Tibial artery (tissue), 4 donors: ENCODE measurements around the gene ZNF185.

Source experiments
- DNase-seq, 2 donors: peaks; one replicate each; pipeline ENCODE4 v3.0.0-alpha.2; 2019
- H3K27ac ChIP-seq, 2 donors: fragments of 200-600 bp; sonication (generic) in 1 of 2; 1 replicate in 1 of 2; 2 replicates in 1 of 2; pipeline ENCODE4 v1.5.1; 2018 to 2019; ENCODE audit warnings: mild to moderate bottlenecking in 1 of 2
- H3K27me3 ChIP-seq, 2 donors: fragments of 200-600 bp; sonication (generic) in 1 of 2; one replicate each; pipeline versions ENCODE4 v1.5.1 to v1.6.0; 2016 to 2019
- H3K36me3 ChIP-seq, 3 donors: fragments of 200-600 bp; sonication (generic) in 2 of 3; one replicate each; pipeline ENCODE4 v1.5.1; 2016 to 2019; ENCODE audit warnings: mild to moderate bottlenecking in 2 of 3
- H3K4me1 ChIP-seq, 4 donors: fragments of 200-600 bp; sonication (generic) in 2 of 4; 1 replicate in 3 of 4; 2 replicates in 1 of 4; pipeline ENCODE4 v1.5.1; 2016 to 2019
- H3K4me3 ChIP-seq, 2 donors: fragments of 200-600 bp; sonication (generic) in 1 of 2; 1 replicate in 1 of 2; 2 replicates in 1 of 2; pipeline ENCODE4 v1.5.1; 2018 to 2019; ENCODE audit warnings: mild to moderate bottlenecking in 2 of 2
- H3K9me3 ChIP-seq, 3 donors: fragments of 200-600 bp; sonication (generic) in 1 of 3; one replicate each; pipeline ENCODE4 v1.5.1; 2016 to 2019
- CTCF ChIP-seq, 2 experiments: fragments of 200-600 bp in 1 of 2; fragments of 450-650 bp in 1 of 2; IDR thresholded peaks; one replicate each; pipeline ENCODE4 v1.5.1; 2017 to 2019; ENCODE audit warnings: antibody characterized with exemption in 2 of 2, mild to moderate bottlenecking in 1 of 2, moderate library complexity in 1 of 2
- intact Hi-C: fragments of 100-400 bp; cut with DNase I; formaldehyde crosslinking; loops from one replicate; pipeline ENCODE4 v1.15.0; 2023; ENCODE audit warnings: low total_unique reads

Gene ZNF185

GRCh38 chrX:152895724-152896420 is 2.0 kb upstream of the ZNF185 start:
- H3K4me1 ChIP-seq, result no peaks in the 10 kb centered on the region
- H3K27ac ChIP-seq, result no peak overlapping the region
- intact Hi-C loops, result no loop called here
- H3K27me3 ChIP-seq, result no peaks in the 10 kb centered on the region
- no peak for TF ChIP-seq CTCF (IDR thresholded peaks at IDR 0.05)
- no peak overlapping the region for H3K4me3 ChIP-seq
- H3K36me3 ChIP-seq, result no peaks in the 10 kb centered on the region
- no peaks in the 10 kb centered on the region for H3K9me3 ChIP-seq
- no peak for DNase-seq

GRCh38 chrX:152896450-152896849 is 1.4 kb upstream of the ZNF185 start:
- H3K27me3 ChIP-seq, result no peaks in the 10 kb centered on the region
- no peaks in the 10 kb centered on the region for H3K36me3 ChIP-seq
- no peak for TF ChIP-seq CTCF (IDR thresholded peaks at IDR 0.05)
- H3K27ac ChIP-seq, result no peak overlapping the region
- H3K4me3 ChIP-seq, result no peak overlapping the region
- DNase-seq, result no peak
- intact Hi-C loops, result no loop called here
- H3K9me3 ChIP-seq, result no peaks in the 10 kb centered on the region
- no peaks in the 10 kb centered on the region for H3K4me1 ChIP-seq

- Histone ChIP-seq H3K36me3 (no peaks in the 10 kb centered on the region), H3K4me1 (peaks cover 0 to 5% (median 0%) of the 10 kb centered on the region in 4 donors), H3K4me3 (peak overlapping the region; percentile 41 to 49), H3K27ac (no peak overlapping the region), H3K9me3 (no peaks in the 10 kb centered on the region), H3K27me3 (no peaks in the 10 kb centered on the region)
- DNase-seq, result no peak
- TF ChIP-seq CTCF (IDR thresholded peaks at IDR 0.05), result no peak
- intact Hi-C loops, result no loop called here
Observed at GRCh38 chrX:152898442-152898841, 575 bp downstream of the ZNF185 start.

DNA sequence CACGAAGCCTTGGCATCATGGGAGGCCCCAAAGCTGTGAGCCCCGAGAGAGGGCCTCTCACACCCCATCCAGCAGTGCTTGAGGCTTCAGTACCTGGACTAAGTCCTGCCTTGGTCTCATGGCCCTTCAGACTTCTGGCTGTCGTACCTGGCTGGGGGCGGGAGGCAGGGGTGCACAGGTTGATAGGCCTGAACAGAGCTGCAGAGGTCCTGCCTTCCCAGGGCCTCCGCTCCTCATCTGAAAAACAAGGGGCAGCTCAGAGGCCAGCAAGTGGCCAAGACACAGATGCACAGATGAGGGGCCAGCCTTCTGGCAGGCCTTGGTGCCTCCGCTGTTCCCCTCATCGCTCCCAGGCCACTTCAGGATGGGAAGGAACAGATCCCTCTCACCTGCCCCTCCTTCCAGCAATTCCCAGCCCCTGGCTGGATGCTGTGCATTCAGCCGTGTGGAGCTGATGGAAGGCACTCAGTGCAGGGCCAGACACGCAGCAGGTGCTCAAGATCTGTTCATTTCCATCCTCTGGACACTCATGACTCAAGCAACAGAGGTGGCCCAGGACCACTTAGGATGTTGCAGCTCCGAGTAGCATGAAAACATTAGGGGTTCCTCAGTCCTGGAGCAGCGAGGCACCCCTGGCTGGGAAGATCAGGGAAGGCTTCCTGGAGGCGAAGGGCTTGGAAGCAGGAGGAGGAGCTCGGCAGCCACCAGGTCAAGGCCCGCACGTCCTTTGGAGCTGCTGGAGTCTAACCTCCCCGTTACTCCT is 1.4 kb downstream of the ZNF185 start:
- Histone ChIP-seq H3K27ac (no peak overlapping the region), H3K4me1 (peaks cover 0 to 5% (median 0%) of the 10 kb centered on the region in 4 donors), H3K4me3 (no peak overlapping the region), H3K27me3 (no peaks in the 10 kb centered on the region), H3K9me3 (no peaks in the 10 kb centered on the region), H3K36me3 (no peaks in the 10 kb centered on the region)
- DNase-seq, result no peak
- intact Hi-C loops, result no loop called here
- TF ChIP-seq CTCF (IDR thresholded peaks at IDR 0.05), result no peak

GRCh38 chrX:152899874-152900719 is 2.2 kb downstream of the ZNF185 start:
- no peak for TF ChIP-seq CTCF (IDR thresholded peaks at IDR 0.05)
- DNase-seq, result no peak
- intact Hi-C loops, result no loop called here
- H3K9me3 ChIP-seq, result no peaks in the 10 kb centered on the region
- H3K36me3 ChIP-seq, result no peaks in the 10 kb centered on the region
- H3K4me1 ChIP-seq, result peaks cover 0 to 5% (median 0%) of the 10 kb centered on the region in 4 donors
- no peaks in the 10 kb centered on the region for H3K27me3 ChIP-seq
- no peak overlapping the region for H3K27ac ChIP-seq
- H3K4me3 ChIP-seq, result no peak overlapping the region
